GM19452 (cell line): ENCODE results near the gene LRRK1.

ENCODE experiments used
- ATAC-seq: cut with Tn5 transposase; IDR thresholded peaks from one replicate; pipeline ENCODE4 v1.9.1; 2021; ENCODE audit not compliant: unreplicated experiment

Gene LRRK1

DNA sequence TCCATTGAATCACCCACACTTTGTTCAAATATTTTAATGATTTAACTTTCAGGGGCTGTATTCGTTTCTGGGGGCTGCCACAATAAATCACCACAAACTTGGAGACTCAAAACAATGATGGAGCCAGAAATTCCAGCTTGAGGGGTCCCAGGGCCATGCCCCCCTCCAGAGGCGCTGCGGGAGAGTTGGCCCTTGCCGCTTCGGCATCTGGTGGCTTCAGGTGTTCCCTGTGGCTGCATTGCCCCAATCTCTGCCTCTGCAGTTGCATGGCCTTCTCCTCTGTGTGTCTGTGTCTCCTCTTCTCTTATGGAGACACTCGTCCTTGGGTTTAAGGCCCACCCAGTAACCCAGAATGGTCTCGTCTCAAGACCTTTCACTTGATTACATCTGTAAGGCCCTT, 187.9 kb downstream of the LRRK1 start:
- no peak for ATAC-seq

DNA sequence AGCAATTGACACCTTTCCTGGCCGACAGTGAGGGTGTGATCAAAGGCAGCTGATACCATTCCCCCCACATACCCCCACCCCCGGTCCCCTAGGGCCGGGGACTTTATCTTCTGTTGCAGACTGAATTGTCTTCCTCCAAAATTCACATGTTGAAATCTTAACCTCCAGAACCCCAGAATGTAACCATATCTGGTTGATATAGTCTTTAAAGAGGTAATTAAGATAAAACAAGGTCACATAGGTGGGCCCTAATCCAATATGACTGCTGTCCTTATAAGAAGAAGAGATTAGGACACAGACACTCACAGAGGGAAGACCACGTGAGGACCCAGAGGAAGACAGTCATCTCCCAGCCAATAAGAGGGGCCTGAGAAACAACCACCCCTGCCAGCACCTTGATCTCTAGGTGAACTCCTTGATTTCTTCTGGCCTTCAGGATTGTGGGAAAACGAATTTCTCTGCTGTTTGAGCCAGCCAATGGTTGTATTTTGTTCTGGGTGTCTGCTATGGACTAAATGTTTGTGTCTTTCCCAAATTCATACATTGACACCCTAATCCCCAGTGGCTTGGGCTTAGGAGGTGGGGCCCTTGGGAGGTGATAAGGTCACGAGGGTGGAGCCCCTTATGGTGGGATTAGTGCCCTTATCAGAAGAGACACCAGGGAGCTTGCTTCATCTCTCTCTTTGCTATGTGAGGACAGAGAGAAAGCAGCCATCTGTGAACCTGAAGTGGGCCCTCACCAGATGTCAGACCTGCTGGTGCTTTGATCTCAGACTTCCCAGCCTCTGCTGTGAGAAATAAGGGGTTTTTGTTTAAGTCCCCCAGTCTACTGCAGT, 188.7 kb downstream of the LRRK1 start:
- ATAC-seq, result no peak

DNA sequence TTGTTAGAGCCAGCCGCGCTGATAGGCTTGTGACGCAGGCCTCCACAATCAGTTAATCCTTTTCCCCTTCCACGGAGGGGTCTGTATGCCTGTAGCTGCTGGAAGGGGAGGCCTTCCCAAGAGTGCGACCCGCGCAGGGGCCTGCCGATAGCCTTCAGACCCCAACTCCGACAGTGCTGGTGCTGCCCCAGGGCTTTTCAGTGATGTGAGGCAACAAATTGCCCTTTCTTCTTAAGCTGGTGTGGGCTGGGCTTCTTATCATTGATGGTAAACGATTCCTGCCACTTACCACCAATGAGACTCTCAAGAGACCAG, 189.3 kb downstream of the LRRK1 start:
- ATAC-seq, result no peak

DNA sequence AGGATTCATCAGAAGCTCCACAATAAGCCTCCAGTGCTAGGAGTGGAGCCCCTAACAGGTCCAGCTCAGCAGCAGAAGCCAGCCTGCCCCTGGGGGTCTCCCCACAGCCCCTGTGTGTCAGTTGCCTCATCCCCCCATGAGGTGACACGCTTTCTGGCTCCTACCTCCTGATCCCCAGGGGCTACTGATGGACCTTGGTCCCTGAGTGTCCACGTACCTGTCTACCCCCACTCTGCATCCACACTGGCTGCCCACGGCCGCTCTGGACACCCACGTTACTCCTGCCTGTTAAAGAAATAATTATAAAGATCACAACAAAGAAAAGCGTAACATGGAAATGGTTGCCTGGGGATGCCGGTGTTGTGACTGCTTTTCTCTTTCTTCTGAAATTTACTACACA, 189.6 kb downstream of the LRRK1 start:
- no peak for ATAC-seq

DNA sequence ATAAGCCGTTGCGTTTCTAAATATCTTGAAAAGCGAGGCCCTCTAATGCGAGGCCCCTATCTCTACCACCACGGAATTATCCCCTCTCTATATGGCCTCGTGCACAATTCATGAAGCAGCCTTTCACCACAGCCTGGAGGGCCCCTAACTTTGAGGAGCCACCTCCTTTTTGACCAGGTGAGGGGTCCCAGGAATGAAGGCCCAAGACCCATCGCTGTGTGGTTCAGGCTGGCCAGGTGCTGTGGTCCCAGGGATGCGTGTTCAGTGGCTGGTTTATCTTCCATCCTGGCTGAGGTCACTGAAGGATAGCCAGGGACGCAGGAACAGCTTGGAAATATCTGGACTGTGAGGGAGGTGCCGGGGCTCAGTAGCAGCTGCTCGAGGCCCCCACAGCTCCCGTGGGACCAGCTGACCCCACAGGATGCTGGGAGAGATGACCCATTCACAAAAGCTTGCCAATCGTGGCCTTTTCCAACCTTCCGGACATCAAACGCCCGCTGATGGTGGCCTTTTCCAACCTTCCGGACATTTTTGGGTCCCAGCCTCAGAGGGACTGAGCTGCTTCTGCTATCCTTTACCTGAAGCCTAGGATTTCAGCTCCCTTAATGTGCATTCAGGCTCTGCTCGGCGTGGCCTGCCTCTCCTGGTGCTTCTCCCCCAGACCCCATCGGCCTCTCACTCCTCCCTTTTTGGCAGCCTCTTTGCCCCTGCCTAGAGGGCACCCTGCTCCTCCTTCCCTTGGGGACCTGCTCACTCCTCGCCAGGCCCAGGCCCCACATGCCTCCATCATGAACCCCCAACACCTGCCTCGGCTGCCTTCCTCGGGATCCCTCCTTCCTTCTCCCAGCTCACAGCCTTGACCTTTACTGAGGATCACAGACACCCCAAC, 191.8 kb downstream of the LRRK1 start:
- no peak for ATAC-seq

DNA sequence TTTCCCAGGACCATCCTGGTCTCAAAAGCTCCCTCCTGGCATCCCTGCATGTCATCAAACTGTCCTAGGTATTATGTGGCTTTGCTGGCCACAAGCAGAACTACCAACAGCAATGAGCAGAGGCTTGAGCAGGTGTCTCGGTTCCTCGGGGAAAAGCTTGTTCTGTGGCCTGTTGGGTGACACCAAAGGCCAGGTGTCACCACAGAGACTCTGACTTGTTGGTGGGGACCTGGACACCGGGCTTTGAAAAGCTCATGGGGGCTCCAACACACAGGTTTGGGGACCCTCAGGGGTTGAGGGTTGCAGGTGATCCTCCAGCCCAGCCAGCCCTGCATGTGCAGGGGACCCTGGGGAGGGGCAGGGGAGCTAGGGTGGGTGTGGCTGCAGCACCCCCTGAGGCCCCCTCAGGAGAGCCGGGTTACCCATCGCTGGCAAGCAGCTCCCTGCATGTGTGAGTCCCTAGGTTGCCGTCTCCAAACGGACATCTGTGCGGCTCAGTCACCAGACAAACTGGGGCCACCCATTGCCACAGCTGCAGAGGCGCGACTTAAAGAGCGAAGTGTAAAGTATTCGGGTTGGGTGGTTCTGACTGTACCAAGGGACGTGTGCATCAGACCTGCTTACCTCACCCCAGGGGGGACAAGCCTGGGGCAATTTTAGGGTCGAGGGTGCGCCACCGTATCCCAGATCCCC, 192.6 kb downstream of the LRRK1 start:
- ATAC-seq, result no peak

DNA sequence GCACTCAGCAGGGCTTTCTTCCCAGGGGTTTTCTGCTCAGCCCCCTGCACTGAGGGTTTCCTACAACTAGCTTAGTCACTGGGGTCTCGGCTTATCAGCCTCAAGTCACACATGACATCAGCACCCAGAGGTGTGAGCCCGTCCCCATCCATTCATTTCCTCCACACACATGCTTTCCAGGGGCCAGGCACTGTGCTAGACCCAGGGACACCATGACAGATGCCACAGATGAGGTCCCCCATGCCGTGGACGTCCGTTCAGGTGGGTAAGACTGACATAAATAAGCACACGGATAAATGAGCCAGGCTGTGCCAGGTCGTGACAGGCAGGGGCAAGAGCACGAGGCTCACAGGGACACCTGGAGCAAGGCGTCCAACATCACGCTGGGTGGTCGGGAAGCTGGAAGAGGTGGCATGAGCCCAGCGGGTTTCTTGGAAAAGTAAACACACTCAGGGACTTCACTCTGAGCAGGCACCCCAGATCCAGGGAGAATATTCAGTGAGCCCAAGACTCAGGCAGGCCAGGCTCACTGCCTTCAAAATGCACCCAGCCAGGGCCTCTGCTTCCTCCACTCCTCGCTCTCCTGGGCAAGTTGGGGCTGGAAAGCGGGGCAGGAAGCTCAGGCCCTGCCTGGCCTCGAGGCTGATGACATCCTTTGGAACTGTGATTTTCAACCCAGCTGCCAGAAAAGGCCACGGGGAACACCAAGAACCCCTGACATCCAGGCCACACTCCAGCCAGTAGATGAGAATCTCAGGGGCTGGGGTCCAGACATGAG, 193.4 kb downstream of the LRRK1 start:
- no peak for ATAC-seq

DNA sequence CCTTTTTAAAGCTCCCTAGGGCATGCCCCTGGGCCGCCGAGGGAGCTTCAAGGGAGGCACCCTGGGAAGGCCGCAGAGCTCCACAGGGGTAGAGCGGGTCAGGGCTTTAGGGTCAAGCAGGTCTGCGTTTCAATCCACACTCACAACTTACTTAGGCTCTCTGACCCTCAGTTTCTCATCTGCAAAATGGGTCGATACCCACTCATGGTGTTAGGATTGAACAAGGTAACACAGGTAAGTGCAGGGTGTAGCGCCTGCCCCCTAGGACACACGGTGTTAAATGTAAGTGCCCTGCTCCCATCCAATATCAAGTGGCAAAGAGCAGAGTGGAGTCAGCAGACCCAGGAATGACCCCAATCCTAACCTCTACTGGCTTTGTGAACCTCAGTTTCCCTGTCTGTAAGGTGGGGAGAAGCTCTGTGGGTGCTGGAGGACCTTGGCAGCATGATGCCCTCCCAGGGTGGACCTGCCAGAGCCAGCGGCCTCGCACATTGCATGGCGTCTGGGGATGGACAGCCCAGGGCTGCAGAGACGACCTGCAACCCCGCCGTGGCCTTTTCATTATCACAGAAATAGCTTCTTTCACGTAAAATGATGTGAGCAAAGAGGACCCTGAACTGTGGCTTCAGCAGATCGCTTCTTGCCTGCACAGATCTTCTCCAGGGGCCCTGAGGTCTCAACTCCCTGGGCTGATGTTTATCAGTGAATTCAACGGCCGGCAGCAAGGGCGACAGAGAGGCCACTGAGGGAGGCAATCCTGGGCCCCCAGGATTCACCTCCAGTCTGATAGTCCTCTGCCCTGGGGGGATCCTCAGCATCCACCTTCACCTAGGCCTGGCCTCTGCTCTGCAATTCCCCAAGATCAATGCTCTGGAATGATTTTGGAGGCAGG, 194.2 kb downstream of the LRRK1 start:
- ATAC-seq, result no peak

DNA sequence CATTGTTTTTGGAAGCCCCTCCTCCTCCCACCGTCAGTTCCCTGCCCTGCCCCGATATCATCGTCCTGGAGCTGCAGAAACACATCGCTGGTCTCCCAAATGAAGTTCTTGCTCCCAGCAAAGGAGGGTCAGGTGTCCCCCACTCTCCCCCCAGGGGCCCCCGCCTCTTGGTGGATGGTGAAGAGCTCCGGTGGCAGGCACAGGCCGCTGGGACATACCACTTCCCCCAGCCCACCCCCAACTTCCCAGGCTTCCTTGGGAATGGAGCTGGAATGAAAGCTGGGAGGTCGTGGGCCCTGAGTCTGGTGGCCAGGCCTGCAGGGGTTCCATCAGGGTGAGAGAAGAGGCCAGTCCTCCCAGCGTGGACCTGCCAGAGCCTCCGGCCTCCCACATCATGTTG, 195.0 kb downstream of the LRRK1 start:
- ATAC-seq, result no peak

DNA sequence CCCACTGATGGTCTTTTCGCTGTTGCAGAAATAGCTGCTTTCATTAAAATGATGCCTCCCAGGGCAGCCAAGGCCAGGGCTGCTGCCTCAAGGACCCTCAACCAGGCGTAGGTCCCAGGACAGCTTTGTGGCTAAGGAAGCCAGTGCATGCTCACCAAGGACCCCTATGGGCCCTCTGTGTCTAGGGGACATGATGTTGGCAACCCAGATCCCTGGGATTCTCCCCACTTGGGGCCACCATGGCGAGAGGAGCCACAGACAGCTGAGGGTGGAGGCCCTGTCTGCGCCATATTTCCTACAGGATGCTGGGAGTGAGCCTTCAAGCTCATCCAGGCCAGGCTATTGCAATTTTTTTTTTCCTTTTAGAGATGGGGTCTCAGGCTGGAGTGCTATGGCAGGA, 195.5 kb downstream of the LRRK1 start:
- no peak for ATAC-seq

DNA sequence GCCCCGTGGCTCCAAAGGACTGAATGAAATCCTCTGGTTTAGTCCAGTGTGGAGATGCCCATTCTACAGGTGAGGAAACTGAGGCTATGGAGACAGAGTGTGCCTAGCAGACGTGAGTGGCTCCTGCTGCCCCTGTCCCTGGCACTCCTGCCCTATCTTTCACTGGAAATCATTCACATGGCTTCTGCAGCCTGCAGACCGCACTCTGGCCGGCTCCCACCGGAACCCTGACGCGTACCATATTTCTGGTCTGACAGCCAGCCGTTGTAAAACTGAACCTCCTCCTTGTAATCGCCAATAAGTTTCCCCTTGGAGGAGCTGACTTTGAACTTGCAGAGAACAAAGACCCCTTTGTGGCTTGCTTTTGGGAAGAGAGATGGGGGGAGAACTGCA, 196.2 kb downstream of the LRRK1 start:
- no peak for ATAC-seq

DNA sequence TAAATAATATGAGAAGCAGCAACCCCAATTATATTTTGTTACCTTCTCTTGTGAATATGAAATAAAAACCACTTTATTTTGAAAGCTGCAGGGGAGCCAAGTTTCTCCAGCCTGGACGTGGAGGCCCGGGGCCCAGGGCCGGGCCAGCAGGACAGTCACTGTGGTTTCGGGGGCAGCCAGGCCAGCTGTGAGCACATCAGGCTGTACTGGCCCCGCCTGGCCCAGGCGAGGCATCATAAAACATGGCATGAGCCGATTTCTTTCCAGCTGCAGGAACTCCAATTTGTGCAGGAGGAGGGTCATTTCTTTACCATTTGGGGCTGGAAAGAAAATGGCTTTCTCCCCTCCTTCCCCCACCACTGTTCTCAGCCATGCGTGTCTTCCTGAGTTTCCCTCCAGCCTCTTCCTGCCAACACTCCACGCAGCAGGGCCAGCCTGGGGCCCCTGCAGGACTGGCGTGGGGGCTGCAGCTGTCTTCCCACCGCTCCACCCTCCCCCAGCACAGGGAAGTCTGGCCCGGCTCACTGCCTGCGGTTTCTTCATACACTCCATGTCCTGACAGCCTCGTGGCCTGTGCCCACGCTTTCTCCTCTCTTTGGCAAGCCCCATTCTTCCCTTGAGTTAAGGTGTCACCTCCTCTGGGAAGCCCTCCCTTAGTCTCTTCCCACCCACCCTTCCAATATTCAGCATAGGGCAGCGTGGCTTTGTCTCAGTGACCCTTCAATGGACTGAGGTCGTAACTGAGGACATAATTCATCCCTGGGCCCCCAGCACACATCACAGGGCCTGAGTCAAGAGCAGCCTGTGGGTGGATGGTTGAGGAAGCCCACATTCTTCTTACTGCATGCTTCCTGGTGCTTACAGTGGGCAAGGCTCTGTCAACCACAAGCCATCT, 196.9 kb downstream of the LRRK1 start:
- no peak for ATAC-seq

DNA sequence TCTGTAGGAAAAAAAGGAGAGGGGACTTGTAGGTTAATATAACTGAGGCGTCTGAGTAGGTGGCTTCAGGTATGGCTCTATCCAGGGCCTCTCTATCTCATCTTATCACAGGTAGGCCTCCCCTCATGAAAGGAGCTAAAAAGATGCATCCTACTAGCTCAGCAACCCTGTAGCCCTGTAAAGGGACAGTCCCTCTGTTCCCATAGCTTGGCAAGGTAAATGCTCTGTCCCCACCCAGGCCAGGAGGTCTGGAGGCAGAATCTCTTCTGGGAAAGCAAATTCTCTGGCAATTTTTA, 197.5 kb downstream of the LRRK1 start:
- no peak for ATAC-seq

DNA sequence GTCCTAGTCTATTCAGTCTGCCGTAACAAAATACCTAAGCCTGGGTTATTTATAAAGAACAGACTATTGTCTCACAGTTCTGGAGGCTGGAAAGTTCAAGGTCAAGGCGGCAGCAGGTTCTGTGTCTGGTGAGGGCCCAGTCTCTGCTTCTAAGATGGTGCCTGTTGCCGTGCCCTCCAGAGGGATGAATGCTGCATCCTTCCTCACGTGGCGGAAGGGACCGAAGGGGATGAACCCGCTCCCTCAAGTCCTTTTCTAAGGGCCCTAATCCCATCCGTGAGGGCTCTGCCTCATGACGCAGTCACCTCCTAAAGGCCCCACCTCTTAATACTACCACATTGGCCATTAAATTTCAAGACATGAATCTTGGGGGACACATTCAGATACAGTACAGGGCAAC, 199.0 kb downstream of the LRRK1 start:
- no peak for ATAC-seq

DNA sequence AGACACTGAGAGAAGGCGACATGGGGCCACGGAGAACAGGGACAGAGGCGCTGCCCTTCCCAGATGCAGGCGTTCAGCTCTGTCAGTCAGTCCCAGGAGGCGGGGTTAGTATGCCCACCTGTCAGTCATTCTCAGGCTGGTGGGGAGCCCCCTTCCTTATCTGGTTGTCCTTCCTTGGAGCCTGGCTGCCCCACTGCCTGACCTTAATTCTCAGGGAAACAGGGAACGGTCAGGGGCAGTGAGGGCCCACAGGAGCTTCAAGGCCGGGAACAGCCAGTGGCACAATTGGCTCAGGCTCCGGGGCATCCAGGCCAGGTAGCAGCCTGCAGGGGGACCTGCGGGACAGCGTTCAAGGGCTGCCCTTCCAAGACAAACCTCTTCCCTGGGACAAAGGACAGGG, 199.5 kb downstream of the LRRK1 start:
- ATAC-seq, result no peak

DNA sequence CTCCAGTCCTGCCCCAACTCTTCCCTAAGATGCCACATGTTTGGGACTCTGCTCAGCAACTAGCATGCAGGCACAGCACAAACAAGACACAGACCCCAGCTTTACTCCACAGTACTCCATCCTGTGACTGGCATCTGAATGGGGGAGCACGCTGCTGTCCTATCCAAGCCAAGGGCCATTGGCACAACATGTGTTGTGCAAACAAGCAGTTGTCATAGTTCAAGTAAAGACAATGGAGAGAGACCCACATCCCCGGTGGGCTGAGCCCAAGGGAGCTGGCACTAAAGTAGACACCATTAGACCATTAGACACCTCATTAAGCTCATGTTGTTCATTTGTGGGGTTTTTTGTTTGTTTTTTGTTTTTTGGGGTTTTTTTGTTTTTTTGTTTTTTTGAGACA, 200.0 kb downstream of the LRRK1 start:
- ATAC-seq, result no peak
